Activated CD4-positive, alpha-beta T cell treated with anti-CD3 and anti-CD28 coated beads for 1 hour (primary cell): Measurements from ENCODE around the gene C4A.
"Not testable (repeated sequence)": the region's sequence is repeated elsewhere in the genome, so short reads cannot be mapped to it uniquely, and the experiment has no call there.

Source experiments
- DNase-seq: peaks from one replicate; pipeline ENCODE4 v3.0.0-alpha.2; 2020

Gene C4A

DNA sequence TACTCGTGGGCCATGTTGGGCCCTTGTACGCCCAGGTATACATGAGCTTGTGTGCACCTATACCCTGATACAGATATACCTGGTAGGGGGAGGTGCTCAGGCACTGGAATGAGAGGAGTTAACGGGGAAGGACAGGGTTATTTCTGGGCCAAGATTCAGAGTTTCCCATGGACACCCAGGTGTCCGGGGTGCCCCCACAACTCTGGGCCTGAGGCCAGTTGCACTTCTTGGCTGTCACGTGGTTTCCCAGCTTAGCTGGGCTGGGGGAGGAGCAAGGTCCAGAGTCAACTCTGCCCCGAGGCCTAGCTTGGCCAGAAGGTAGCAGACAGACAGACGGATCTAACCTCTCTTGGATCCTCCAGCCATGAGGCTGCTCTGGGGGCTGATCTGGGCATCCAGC, at the start of gene C4A:
TSS of gene C4A (plus strand) at position 314 of the 400 bp plus-strand sequence. CDS start at position 365, 51 bp downstream.
- not testable (repeated sequence) for DNase-seq

DNA sequence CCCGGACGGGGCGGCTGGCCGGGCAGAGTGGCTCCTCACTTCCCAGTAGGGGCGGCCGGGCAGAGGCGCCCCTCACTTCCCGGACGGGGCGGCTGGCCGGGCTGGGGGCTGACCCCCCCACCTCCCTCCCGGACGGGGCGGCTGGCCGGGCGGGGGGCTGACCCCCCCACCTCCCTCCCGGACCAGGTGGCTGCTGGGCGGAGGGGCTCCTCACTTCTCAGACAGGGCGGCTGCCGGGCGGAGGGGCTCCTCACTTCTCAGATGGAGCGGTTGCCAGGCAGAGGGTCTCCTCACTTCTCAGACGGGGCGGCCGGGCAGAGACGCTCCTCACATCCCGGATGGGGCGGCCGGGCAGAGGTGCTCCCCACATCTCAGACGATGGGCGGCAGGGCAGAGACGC, 49.7 kb upstream of the C4A start:
- DNase-seq = not testable (repeated sequence)

DNA sequence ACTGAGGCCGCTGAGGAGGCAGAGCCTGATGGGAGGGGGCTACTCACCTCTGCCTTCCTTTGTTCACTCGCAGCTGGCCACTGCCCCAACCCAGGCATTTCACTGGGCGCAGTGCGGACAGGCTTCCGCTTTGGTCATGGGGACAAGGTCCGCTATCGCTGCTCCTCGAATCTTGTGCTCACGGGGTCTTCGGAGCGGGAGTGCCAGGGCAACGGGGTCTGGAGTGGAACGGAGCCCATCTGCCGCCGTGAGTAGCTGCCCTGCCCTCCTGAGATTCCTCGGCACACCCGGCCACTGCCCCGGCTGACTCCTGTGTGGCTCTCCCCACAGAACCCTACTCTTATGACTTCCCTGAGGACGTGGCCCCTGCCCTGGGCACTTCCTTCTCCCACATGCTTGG, 48.3 kb upstream of the C4A start:
- no peak for DNase-seq

- DNase-seq = no peak
Observed at GRCh38 chr6:31935021-31935420, 46.8 kb upstream of the C4A start.

- no peak for DNase-seq
Observed at GRCh38 chr6:31935823-31936222, 46.0 kb upstream of the C4A start.

DNA sequence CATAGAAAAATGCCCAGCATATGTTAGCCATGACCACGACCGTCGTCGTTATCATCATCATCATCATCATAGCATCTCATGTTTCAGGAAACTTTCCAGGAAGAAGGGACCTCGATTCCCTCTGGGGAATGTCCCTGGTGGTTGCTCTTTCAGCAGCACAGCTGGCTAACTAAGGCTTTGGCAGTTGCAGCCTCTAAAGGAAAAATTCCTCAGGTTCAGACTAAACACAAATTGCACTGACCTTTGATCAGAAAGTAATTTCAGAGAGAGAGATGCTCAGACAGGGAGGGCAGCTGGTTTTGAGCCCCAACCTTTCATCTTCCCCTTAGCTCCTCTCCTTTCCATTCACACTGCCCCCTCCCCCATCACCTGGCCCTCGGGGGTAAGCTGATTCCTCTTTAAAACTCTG, 41.6 kb upstream of the C4A start:
- no peak for DNase-seq

DNA sequence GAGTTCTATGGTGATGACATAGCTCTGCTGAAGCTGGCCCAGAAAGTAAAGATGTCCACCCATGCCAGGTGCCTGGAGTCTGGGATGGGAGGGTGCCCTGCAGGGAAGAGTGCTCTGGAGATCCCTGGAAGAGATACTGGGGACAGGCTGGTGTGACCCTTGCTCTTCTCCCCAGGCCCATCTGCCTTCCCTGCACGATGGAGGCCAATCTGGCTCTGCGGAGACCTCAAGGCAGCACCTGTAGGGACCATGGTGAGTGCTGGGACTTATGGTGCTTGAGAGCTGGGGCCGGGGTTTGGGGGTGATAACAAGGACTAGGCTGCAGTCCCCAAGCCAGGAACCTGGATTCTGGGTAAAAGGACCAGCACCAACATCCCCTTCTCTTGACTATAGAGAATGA, 38.1 kb upstream of the C4A start:
- DNase-seq = no peak

- no peak for DNase-seq
Observed at GRCh38 chr6:31945154-31945506, 36.7 kb upstream of the C4A start.

GRCh38 chr6:31945507-31946369, 36.1 kb upstream of the C4A start, which contains the start of gene CFB:
TSS of gene CFB (plus strand) at chr6:31946095. CDS start at chr6:31946222, 127 bp downstream.
- no peak for DNase-seq

- DNase-seq = no peak
Observed at GRCh38 chr6:31946370-31946885, 35.4 kb upstream of the C4A start.

GRCh38 chr6:31947070-31947675, 34.7 kb upstream of the C4A start:
- no peak for DNase-seq

GRCh38 chr6:31947864-31948263, 34.0 kb upstream of the C4A start:
- DNase-seq = no peak

DNA sequence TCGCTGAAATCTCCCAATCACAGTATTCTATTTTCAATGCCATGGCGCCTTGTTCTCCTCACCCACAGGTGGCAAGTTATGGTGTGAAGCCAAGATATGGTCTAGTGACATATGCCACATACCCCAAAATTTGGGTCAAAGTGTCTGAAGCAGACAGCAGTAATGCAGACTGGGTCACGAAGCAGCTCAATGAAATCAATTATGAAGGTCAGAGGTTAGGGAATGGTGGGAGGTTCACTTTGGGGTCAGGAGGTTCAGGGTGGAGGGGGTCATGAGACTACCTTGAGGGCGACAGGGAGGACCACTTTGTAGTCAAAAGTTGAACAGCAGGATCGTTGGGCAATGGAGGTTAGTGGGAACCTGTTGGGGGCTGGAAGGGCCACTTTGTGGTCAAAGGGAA, 33.6 kb upstream of the C4A start:
- no peak for DNase-seq

DNA sequence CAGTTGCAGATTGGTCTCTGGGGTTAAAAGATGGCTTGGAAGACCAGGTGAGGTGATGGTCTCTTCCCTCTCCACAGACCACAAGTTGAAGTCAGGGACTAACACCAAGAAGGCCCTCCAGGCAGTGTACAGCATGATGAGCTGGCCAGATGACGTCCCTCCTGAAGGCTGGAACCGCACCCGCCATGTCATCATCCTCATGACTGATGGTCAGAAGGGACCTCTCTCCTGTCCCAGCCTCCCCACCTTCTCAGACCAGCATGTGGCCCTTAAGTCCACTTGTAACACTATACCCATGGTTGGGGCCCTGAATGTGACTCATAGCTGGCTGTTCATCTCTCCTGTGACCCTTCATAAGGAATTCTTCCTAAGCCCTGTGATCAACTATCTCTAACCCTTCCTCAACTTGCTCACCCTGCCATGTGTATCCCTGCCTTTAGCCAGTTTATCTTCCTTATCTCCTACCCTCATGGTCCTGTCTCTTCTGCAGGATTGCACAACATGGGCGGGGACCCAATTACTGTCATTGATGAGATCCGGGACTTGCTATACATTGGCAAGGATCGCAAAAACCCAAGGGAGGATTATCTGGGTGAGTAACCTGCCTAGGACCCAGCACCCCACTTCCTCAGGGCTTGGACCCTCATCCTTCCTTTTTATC, 33.0 kb upstream of the C4A start:
- DNase-seq = no peak

- no peak for DNase-seq
Observed at GRCh38 chr6:31949926-31950548, 31.8 kb upstream of the C4A start.

DNA sequence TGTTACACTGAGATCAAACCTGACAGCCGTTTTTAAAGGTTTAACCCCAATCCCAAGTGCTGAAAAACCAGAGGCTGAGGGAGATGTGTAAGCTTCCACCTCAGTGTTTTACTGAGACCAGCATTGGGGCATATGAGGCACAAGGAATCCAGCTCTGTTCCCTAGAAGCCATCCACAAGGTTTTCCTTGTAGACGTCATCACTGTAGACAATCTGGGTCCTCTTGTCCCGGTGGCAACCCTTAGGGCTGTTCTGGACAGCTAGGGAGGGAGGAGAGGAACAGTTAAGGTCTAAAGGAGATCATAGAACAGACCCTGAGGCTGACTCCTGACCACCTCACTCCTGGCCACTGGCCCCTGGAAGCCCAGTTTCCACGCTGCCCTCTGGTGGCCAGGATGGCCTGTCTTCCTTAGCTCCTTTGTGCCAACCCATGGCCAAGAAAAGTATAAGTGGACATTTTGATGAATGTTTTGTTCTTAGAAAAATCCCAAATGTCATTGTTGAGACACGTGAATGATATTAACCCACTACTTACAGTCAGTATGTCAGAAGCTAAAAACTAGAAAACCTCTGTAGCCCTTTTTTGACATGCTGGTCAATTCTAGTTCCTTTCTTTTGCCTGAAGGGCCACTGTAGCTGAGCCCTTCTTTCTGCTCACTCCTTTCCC, 29.6 kb upstream of the C4A start:
- no peak for DNase-seq

GRCh38 chr6:31952890-31953289, 29.0 kb upstream of the C4A start:
- no peak for DNase-seq

DNA sequence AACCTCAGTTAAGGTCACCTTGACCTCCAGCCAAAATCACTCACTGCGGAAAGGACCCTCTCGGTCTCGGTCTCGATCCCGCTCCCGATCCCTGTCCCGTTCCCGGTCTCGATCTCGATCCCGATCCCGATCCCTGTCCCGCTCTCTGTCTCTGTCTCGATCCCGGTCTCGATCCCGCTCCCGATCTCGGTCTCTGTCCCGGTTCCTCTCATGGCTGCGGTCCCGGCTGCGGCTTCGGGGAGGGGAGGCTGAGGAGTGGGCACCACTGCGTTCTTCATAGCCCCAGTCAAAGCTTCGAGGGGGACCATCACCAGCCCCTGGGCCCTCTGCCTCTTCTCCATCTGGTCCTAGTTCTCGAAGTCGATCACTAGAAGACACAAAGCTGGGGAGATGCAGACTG, 27.3 kb upstream of the C4A start:
- no peak for DNase-seq

- no peak for DNase-seq
Observed at GRCh38 chr6:31956796-31957195, 25.1 kb upstream of the C4A start.

DNA sequence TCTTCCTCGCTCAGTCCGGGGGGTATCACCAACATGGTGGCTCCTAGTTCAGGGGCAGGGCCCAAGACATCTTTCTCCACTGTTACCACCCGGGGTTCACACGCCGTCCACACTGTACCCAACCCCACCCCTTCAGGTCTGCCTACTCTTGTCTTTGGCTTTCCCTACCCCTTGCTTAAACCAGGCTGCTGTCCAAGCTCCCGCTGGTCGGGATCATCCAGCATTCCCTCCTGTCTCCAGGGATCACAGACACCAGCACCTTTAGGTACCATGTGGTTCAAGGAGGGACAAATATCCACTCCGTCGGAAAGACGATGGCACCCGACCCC, 23.5 kb upstream of the C4A start:
- DNase-seq = no peak

DNA sequence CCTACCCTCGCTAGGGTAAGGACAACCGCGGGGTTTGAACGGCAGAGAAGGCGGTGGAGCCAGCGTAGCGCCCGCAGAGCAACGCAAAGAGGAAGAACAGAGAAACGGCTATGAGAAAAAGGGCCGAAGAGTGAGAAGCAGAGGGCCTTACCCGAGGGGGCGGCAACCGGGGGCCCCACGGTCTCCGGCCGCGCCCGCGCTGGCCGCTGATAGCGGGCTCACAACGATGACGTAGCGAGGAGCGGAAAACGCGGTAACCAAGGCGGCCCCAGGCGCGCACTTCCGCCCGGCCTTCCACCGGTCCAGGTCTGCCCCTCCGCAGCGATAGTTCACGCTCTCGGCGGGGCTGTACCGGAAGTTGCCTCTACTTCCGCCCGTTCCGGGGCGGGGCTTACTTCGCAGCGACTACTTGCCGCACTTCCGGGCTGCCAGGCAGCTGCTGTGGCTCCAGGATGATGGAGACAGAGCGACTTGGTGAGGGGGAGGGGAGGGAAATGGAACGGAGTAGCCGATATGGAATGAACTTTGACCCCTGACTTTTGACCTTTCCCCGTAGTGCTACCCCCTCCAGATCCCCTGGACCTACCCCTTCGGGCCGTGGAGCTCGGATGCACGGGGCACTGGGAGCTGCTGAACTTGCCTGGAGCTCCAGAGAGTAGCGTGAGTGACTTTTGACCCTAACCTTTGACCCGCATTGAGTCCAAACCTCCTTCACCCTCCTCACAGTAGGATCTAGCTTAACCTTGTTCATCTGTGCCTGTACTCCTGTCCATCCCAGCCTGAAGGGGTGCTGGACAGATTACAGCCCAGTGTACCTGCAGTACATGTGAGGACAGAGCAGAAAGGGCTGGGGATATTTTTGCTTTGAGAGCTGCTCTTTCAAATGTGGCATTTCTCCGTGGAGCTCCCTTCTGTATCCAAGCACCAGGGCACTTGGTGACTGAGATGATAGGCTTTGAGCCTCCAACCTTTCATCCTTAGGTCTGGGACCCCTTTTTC, 22.8 kb upstream of the C4A start, which contains the start of the genes NELFE and SKIC2:
TSS of gene NELFE (minus strand) at position 231 of the 999 bp plus-strand sequence. CDS start 525 bp downstream, outside the sequence.
TSS of gene SKIC2 (plus strand) at position 435 of the 999 bp plus-strand sequence. CDS start at position 453, 18 bp downstream.
- peak; percentile 98 for DNase-seq
